Adrenal gland (tissue), 12 donors: ENCODE data around the gene GTF3A. TPM values are rescaled to one million over a fixed set of nuclear protein-coding genes. Genes with fewer than 3 reads are reported as not detected.

Experiments
- DNase-seq, 7 donors: peaks; one replicate each; pipeline ENCODE4 v3.0.0-alpha.2; 2019 to 2020
- H3K27ac ChIP-seq, 5 donors: fragments of 200-600 bp; sonication (generic) in 4 of 5; 1 replicate in 3 of 5; 2 replicates in 2 of 5; pipeline versions ENCODE4 v1.5.1 to v1.8.0; 2016 to 2020; ENCODE audit warnings: mild to moderate bottlenecking in 1 of 5
- H3K27me3 ChIP-seq: fragments of 200-600 bp; 2 replicates; pipeline ENCODE4 v1.8.0; 2021
- H3K36me3 ChIP-seq, 2 donors: fragments of 200-600 bp; replicated peaks in 1 of 2; 1 replicate in 1 of 2; 2 replicates in 1 of 2; pipeline versions ENCODE4 v1.5.1 to v1.8.0; 2018 to 2022
- H3K4me1 ChIP-seq, 2 donors: fragments of 200-600 bp; replicated peaks in 1 of 2; 1 replicate in 1 of 2; 2 replicates in 1 of 2; pipeline versions ENCODE4 v1.5.1 to v1.8.0; 2018 to 2021
- H3K4me3 ChIP-seq, 4 donors: fragments of 200-600 bp; sonication (generic) in 3 of 4; one replicate each; pipeline ENCODE4 v1.5.1; 2016 to 2018
- H3K9me3 ChIP-seq, 3 donors: fragments of 200-600 bp; sonication (generic) in 1 of 3; replicated peaks in 1 of 3; 1 replicate in 2 of 3; 2 replicates in 1 of 3; pipeline versions ENCODE4 v1.5.1 to v1.8.0; 2016 to 2021
- POLR2A ChIP-seq, 2 donors: fragments of 450-650 bp; IDR thresholded peaks; one replicate each; pipeline ENCODE4 v1.6.1; 2017; ENCODE audit warnings: antibody characterized with exemption in 2 of 2, mild to moderate bottlenecking in 2 of 2, moderate library complexity in 1 of 2
- WGBS, 4 donors: extraction: QIAGEN DNeasy Blood & Tissue Kit in 2 of 4; methylation state at CpG; one replicate each; pipeline versions ENCODE4 v1.1.5 to v1.1.7; 2013 to 2017; 5-methylcytosine and 5-hydroxymethylcytosine counted together
- intact Hi-C, 2 donors: fragments of 100-400 bp; cut with DNase I; formaldehyde crosslinking; loops; one replicate each; pipeline versions ENCODE4 v1.14.1 to v1.15.0; 2022 to 2023
- polyA plus RNA-seq, 3 donors: library from polyadenylated mRNA; stranded (reverse); fragments of 200-250 nt in 2 of 3; fragments of 350-450 nt in 1 of 3; fragmentation: Illumina TruSeq in 1 of 3; extraction: RNeasy Lipid Tissue Mini Kit (QIAGEN cat#74804) in 1 of 3; gene quantifications; one replicate each; pipeline ENCODE4 v1.2.3, GENCODE V29; 2013 to 2014
- total RNA-seq, 9 donors: library from RNA; depleted of rRNA in 4 of 9; stranded (reverse); fragments of >200 nt in 4 of 9; fragments of 120-200 nt in 1 of 9; fragmentation: NEBNext Ultra II Directional in 1 of 9; extraction: Animal tissue kit (Norgen Biotek cat#: 25700) in 1 of 9; gene quantifications; one replicate each; pipeline versions ENCODE4 v1.1.0 to v1.2.4, GENCODE V29; 2013 to 2023
- TF ChIP-seq, protein P1 (sequence below), 6 experiments: fragments of 450-650 bp in 4 of 6; fragments of 200-600 bp in 2 of 6; sonication (generic) in 1 of 6; IDR thresholded peaks; 1 replicate in 5 of 6; 2 replicates in 1 of 6; pipeline versions ENCODE4 v1.5.1 to v1.8.0; 2016 to 2021; ENCODE audit warnings: antibody characterized with exemption in 6 of 6, mild to moderate bottlenecking in 2 of 6, moderate library complexity in 1 of 6
- donor health status: healthy with polysubstance abuse.
- donor health status: Bipolar disorder and iron deficiency.
- donor health status: DM: yes; HTN: yes; CAD: no.
- donor health status: DM: no; HTN: no; CAD: no.
- donor health status: DM: no; HTN: no; CAD: no.
- donor health status: DM: yes; HTN: yes; CAD: no.

Gene GTF3A
- total and polyA plus RNA-seq, 12 donors = 55.2 to 265 (median 115) TPM

DNA sequence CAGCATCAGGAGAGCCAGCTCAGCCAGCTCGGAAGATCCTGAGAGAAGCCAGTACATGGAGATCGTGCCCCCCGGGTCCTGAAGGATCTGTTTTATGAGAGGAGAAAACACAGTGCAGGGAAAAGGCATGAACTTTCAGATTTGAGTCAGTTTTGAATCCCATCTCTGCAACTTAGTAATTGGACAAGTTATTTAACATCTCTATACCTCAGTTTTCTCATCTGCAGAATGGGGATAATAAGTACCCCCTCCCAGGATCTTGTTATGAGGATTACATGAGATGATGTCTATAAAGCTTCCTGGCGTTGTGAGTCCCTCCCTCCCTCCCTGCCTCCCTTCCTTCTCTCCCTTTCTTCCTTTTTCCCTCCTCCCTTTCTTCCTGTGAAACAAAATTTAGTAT is 40.1 kb upstream of the GTF3A start:
- H3K4me3 ChIP-seq = no peak overlapping the region
- H3K4me1 ChIP-seq = no peaks in the 10 kb centered on the region
- no peak overlapping the region for H3K27ac ChIP-seq
- no peaks in the 10 kb centered on the region for H3K9me3 ChIP-seq
- no peaks in the 10 kb centered on the region for H3K36me3 ChIP-seq
- 69 to 82% (median 81%) methylated on average over 4 of the region's 4 CpGs for WGBS, 4 donors
- peaks cover 10% of the 10 kb centered on the region for H3K27me3 ChIP-seq
- intact Hi-C loops = no loop called here
- DNase-seq = no peak
- TF ChIP-seq POLR2A (IDR thresholded peaks at IDR 0.05) = no peak
- TF ChIP-seq, protein P1, sequence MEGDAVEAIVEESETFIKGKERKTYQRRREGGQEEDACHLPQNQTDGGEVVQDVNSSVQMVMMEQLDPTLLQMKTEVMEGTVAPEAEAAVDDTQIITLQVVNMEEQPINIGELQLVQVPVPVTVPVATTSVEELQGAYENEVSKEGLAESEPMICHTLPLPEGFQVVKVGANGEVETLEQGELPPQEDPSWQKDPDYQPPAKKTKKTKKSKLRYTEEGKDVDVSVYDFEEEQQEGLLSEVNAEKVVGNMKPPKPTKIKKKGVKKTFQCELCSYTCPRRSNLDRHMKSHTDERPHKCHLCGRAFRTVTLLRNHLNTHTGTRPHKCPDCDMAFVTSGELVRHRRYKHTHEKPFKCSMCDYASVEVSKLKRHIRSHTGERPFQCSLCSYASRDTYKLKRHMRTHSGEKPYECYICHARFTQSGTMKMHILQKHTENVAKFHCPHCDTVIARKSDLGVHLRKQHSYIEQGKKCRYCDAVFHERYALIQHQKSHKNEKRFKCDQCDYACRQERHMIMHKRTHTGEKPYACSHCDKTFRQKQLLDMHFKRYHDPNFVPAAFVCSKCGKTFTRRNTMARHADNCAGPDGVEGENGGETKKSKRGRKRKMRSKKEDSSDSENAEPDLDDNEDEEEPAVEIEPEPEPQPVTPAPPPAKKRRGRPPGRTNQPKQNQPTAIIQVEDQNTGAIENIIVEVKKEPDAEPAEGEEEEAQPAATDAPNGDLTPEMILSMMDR (IDR thresholded peaks at IDR 0.05) = no peak

DNA sequence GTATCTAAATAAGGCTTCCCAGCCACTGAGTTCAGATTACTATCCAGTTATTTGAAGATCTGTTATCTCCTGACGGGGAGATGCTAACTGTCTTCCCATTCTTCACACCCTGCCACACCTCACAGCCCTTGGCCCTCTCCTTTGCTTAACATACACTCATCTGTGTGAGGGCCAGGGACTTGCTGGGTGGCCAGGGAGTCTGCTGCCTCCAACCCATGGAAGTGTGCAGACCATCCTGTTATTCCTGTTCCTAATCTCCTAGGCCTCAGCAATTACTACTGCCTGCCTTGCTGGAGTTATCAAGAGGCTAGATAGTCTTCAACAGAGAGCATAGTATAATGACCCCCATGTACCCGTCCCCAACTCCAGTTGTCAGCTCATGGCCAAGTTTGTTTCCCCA is 36.2 kb upstream of the GTF3A start:
- no peaks in the 10 kb centered on the region for H3K9me3 ChIP-seq
- no peaks in the 10 kb centered on the region for H3K36me3 ChIP-seq
- H3K4me3 ChIP-seq = no peak overlapping the region
- no peaks in the 10 kb centered on the region for H3K4me1 ChIP-seq
- H3K27me3 ChIP-seq = no peaks in the 10 kb centered on the region
- WGBS, 4 donors = 50 to 77% (median 61%) methylated on average over 2 of the region's 2 CpGs
- DNase-seq = no peak
- H3K27ac ChIP-seq = no peak overlapping the region
- intact Hi-C loops = no loop called here
- no peak for TF ChIP-seq POLR2A (IDR thresholded peaks at IDR 0.05)
- TF ChIP-seq, protein P1 (IDR thresholded peaks at IDR 0.05) = no peak

DNA sequence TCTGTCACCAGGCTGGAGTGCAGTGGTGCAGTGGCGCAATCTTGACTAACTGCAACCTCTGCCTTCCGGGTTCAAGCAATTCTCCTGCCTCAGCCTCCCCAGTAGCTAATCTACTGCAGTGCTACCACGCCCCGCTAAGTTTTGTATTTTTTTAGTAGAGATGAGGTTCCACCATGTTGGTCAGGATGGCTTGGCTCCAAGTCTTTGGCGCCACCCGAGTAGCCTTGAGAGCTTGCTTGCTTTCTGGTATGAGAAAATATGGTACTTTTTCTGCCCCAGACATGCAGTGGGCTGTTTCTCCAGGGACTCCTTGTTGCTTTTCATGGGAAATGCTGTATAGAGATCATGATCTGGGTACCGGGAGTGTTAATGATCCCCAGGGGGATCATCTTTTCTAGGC is 34.5 kb upstream of the GTF3A start:
- 81 to 86% (median 82%) methylated on average over 7 of the region's 7 CpGs for WGBS, 4 donors

DNA sequence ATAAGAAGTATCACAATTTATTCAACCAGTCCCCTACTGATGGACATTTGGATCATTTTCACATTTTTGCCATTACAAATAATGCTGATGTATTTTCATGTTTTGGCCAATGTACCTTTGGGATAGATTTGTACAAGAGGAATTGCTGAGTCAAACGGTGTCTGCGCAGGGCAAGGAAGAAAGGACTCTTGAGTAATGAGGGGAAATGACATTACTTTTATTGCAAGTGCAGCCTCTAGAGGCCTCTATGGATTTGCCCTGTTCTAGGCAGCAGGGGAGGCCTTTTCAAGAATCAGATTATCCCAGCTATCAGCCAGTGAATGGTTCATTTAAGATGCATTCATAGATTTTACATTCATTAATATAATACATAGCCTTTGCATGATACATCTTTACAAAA is 32.9 kb upstream of the GTF3A start:
- H3K36me3 ChIP-seq = no peaks in the 10 kb centered on the region
- no peaks in the 10 kb centered on the region for H3K4me1 ChIP-seq
- WGBS, 4 donors = 47 to 57% (median 52%) methylated on average over 2 of the region's 2 CpGs
- no peak for TF ChIP-seq POLR2A (IDR thresholded peaks at IDR 0.05)
- TF ChIP-seq, protein P1 (IDR thresholded peaks at IDR 0.05) = no peak
- no peaks in the 10 kb centered on the region for H3K9me3 ChIP-seq
- H3K27ac ChIP-seq = no peak overlapping the region
- H3K27me3 ChIP-seq = peaks cover 7% of the 10 kb centered on the region
- H3K4me3 ChIP-seq = no peak overlapping the region
- intact Hi-C loops = no loop called here
- no peak for DNase-seq

More for the DNA sequence above, 34.5 kb upstream of the GTF3A start:
- no peak overlapping the region for H3K4me3 ChIP-seq
- no peaks in the 10 kb centered on the region for H3K4me1 ChIP-seq
- no peaks in the 10 kb centered on the region for H3K9me3 ChIP-seq
- no peak for DNase-seq
- no peak overlapping the region for H3K27ac ChIP-seq
- H3K36me3 ChIP-seq = no peaks in the 10 kb centered on the region
- intact Hi-C loops = no loop called here
- TF ChIP-seq, protein P1 (IDR thresholded peaks at IDR 0.05) = no peak
- TF ChIP-seq POLR2A (IDR thresholded peaks at IDR 0.05) = no peak
- H3K27me3 ChIP-seq = no peaks in the 10 kb centered on the region
